LNCaP clone FGC (cell line): ENCODE measurements around the gene TPSD1.
"Not testable (repeated sequence)": the region's sequence is repeated elsewhere in the genome, so short reads cannot be mapped to it uniquely, and the experiment has no call there.

ENCODE experiments used
- DNase-seq: peaks from one replicate; pipeline ENCODE4 v3.0.0-alpha.2; 2011; ENCODE audit warnings: low read depth
- H3K4me3 ChIP-seq: 2 replicates; pipeline ENCODE4 v1.5.1; 2011; ENCODE audit warnings: mild to moderate bottlenecking, low read depth, low read length, control low read depth
- CTCF ChIP-seq: IDR thresholded peaks from 2 replicates; pipeline ENCODE4 v1.5.1; 2012; ENCODE audit warnings: mild to moderate bottlenecking; ENCODE audit not compliant: control insufficient read depth, insufficient read depth; ENCODE audit errors: extremely low read depth

TPSD1 gene

DNA sequence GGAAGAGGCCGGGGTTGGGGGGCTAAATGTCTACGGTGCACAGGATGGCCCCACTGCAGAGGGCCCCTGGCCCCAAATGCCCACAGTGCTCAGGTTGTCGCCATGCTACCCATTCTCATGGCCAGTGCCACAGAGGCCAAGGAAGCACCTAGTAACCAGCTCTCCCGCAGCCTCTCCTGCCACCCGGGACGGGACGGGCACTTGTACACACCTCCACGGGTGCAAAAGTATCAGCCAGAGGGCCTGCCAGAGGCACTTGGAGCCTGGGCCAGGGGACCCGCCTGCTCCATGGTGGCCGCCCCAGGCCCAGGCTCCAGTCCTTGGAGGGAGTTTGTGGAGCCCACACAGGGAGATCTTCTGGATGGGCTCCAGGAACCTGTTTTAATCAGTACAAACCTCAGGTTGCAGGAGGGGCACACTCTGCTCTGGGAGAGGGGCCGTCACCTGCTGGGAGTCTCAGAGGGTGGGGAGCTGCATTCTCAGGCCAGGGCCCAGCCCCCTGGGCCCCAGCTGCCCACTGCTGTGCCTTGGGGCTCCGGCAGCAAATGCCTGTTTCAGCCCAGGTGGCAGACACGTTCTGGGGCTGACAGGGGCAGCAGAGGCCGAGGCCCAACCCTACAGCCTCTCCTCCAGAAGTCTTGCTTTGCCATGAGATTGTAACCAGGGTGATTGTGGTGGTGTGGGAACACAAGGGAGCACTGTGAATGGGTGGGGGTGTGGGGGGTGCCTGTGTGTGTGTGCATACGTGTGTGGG lies 7.9 kb downstream of the TPSD1 start:
- no peak for TF ChIP-seq CTCF
- no peak for DNase-seq
- no peak overlapping the region for H3K4me3 ChIP-seq

DNA sequence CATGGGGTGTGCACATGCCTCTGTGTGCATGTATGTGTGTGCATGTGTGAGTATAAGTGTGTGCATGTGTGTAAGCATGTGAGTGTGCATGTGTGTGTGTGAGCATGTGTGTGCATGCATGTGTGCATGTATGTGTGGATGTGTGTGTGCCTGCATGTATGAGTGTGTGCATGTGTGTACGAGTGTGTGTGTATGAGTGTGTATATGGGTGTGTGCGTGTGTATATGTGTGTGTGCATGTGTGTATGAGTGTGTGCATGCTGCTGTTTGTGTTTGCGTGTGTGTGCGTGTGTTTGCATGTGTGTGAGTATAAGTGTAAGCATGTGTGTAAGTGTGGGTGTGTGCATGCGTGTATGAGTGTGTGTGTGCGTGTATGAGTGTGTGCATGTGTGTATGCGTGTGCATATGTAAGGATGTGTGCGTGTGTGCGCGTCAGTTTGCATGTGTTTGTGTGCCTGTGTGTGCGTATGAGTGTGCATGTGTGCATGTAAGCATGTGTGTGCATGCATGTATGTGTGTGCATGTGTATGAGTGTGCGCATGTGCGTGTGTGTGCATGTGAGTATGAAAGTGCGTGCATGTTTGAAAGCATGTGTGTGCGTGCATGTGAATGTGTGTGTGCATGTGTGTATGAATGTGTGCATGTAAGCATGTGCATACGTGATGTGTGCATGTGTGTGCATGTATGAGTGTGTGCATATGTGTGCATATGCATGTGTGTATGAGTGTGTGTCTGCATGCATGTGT lies 8.6 kb downstream of the TPSD1 start:
- H3K4me3 ChIP-seq = no peak overlapping the region
- no peak for DNase-seq
- TF ChIP-seq CTCF = no peak

- no peak for TF ChIP-seq CTCF
- no peak overlapping the region for H3K4me3 ChIP-seq
- no peak for DNase-seq
Observed at GRCh38 chr16:1265090-1265630, 9.3 kb downstream of the TPSD1 start.

DNA sequence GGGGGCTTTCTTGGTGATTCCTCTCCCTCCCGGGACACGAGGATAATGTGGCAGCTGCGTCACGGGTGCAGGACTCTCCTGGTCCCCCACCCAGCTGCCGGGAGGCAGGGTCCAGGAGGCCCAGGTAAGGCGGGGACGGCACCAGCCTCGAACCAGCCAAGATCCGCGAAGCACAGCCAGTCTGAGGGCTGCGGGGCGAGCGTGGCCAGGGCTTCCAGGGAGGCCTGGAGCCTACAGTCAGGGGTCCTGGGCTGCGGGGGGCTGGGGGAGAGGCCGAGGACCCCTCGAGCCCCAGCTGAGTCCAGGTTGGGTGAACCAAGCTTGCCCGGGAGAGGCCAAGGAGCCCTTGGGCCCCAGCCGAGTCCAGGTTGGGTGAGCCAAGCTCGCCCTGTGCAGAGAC lies 10.0 kb downstream of the TPSD1 start:
- DNase-seq = no peak

GRCh38 chr16:1269418-1269817 lies 13.5 kb downstream of the TPSD1 start:
- not testable (repeated sequence) for DNase-seq, H3K4me3 ChIP-seq

More for the DNA sequence above, 10.0 kb downstream of the TPSD1 start:
- TF ChIP-seq CTCF = no peak
- H3K4me3 ChIP-seq = no peak overlapping the region

DNA sequence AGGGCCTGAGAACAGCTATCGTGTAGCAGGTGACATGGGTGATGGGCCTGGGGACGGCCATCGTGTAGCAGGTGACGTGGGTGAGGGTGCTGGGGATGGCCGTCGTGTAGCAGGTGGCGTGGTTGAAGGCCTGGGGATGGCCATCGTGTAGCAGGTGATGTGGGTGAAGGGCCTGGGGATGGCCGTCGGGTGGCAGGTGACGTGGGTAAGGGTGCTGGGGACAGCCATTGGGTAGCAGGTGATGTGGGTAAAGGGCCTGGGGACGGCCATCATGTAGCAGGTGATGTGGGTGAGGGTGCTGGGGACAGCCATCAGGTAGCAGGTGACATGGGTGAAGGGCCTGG lies 15.5 kb downstream of the TPSD1 start:
- DNase-seq = no peak
- no peak for TF ChIP-seq CTCF
- H3K4me3 ChIP-seq = no peak overlapping the region

- DNase-seq, H3K4me3 ChIP-seq: not testable (repeated sequence)
Observed at GRCh38 chr16:1271724-1272413, 16.0 kb downstream of the TPSD1 start.
